ENCODE measurements around the gene FETUB.

- TF ChIP-seq CHD2 (IDR thresholded peaks at IDR 0.05; ENCODE audit: low read length) (no peak), TAF1 (IDR thresholded peaks at IDR 0.05; ENCODE audit: low read depth, low read length) (no peak), TEAD4 (IDR thresholded peaks at IDR 0.05; ENCODE audit: low read depth, low read length) (no peak), TAF7 (optimal IDR thresholded peaks at IDR 0.05; ENCODE audit: borderline replicate concordance, low read depth, low read length) (no peak)
- TF ChIP-seq, protein P1, sequence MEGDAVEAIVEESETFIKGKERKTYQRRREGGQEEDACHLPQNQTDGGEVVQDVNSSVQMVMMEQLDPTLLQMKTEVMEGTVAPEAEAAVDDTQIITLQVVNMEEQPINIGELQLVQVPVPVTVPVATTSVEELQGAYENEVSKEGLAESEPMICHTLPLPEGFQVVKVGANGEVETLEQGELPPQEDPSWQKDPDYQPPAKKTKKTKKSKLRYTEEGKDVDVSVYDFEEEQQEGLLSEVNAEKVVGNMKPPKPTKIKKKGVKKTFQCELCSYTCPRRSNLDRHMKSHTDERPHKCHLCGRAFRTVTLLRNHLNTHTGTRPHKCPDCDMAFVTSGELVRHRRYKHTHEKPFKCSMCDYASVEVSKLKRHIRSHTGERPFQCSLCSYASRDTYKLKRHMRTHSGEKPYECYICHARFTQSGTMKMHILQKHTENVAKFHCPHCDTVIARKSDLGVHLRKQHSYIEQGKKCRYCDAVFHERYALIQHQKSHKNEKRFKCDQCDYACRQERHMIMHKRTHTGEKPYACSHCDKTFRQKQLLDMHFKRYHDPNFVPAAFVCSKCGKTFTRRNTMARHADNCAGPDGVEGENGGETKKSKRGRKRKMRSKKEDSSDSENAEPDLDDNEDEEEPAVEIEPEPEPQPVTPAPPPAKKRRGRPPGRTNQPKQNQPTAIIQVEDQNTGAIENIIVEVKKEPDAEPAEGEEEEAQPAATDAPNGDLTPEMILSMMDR (IDR thresholded peaks at IDR 0.05; ENCODE audit: control extremely low read depth in 1 of 3, insufficient read depth in 1 of 3, low read depth in 1 of 3, low read length in 3 of 3), result no peak
These were observed 17.4 kb upstream of the FETUB start for GRCh38 chr3:186622651-186623310.
